HG02870 (cell line): Measurements from ENCODE around the gene HPGD.

Experiments
- ATAC-seq: cut with Tn5 transposase; IDR thresholded peaks from one replicate; pipeline ENCODE4 v1.9.1; 2021; ENCODE audit warnings: mild to moderate bottlenecking, moderate library complexity; ENCODE audit not compliant: unreplicated experiment

The HPGD gene

DNA sequence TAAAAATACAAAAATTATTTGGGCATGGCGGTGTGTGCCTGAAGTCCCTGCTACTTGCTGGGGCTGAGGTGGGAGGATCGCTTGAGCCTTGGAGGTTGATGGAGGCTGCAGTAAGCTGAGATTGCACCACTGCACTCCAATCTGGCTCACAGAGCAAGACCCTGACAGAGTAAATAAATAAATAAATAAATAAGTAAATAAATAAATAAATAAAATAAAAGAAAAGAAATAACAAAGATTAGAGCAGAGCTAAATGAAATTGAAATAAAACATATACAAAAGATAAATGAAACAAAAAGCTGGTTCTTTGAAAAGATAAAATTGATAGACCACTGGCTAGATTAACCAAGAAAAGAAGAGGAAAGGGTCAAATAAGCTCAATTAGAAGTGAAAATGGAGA, 43.1 kb downstream of the HPGD start:
- ATAC-seq: no peak

DNA sequence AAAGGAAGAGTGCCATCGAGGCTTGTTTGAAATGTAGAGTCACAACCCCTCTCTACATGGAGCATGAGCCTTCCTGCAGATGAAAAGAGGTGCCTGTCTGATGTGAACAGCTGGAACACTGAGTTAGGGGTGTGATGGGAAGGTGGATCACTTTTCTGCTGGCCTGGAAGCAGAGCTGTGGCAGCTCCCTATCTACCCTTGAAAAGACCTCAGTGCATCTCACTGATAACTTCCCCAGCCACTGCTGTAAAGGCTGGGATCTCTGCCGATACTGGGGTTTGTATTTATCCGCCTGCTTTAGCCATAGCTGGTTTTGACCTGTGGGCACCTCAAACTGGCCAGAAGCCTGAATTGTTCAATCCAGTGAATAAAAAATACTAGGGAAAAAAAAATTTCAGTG, 46.8 kb downstream of the HPGD start:
- no peak for ATAC-seq

DNA sequence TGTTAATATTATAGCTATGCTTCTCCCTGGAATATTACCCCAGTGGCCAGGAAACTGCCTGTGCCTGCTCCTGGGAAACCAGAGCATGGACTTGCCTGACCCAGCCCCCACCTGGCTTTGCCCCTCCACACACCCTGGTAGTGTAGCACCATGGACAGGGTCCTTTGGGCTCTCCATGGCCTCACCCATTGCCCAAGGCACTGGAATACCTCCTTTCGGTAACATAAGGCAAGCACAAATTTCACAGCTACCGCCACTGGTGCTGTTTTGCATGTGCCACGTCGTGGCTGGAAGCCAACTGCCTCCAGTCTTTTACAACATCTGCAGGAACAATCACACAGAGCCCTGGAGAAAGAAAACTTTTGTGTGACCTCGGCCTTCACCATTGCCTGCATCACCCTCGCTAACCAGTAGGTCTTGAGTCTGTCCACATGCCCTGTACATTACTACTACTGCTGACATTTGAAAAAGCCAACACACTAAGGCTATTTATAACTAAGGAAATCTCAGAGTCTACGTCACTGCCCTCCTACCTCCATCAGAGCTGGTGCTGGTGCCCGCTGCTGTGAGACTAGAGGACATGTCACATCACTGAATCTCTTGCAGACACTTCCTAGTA, 47.7 kb downstream of the HPGD start:
- no peak for ATAC-seq

DNA sequence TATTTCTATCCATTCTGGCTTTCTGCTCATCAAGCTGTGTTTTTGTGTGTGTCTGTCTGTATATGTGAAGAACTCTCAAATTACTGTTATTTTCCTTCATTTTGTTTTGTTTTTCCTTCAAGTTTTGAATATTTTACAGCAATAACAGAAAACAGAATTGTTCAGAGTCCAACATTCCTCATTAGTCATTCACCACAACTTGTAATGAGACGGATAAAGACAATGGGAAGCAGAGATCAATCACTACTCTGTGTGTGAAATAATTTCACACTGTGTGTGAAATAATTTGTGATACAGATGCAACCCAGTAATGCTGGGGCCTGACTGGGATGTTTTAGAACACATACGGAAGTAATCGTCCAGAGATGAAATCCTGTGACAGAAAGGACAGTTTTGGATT, 55.2 kb downstream of the HPGD start:
- no peak for ATAC-seq

DNA sequence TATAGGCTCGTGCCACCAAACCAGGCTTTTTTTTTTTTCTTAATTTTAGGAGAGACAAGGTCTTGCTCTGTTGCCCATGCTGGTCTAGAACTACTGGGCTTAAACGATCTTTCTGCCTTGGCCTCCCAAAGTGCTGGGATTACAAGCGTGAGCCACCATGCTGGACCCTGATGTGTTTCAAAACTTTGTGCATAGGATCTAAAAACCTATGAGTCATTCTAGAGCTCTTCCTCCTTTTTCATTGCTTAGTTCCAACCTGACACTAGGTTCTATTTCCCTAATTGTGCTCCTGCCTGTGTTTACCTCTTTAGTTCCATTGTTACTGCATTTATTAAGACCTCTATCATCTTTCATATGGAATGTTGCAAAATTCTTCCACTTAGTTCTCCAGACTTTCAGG, 57.3 kb downstream of the HPGD start:
- ATAC-seq: no peak

DNA sequence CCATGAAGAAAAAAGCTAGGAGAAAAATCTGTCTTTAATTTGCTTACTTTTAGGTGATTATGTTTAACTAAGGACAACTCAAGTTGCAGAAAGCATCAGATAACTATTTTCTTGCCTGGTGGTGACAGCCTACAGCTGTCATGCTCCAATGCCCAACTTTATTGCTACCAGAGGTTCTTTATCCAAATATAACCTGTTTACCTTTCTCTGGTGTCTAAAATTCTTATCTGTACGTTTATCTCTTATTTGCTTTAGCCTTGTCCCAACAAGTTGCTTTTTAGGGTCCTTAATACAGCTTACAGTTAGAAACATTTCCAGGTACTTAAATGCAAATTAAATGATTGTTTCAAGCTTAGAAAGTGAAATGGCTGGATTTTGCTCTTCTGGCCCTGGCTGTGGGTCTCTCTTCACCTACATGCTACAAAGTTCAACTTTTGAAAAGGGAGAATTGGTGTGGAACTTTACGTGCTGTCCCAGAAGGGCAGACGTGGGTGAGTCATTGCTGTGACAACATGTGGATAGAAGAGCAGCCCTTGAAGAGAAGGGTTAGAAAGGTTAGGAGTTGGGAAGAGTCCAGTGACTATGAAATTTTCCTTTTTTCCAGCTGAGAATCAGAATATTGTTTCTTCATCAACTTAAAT, 60.7 kb downstream of the HPGD start:
- no peak for ATAC-seq

DNA sequence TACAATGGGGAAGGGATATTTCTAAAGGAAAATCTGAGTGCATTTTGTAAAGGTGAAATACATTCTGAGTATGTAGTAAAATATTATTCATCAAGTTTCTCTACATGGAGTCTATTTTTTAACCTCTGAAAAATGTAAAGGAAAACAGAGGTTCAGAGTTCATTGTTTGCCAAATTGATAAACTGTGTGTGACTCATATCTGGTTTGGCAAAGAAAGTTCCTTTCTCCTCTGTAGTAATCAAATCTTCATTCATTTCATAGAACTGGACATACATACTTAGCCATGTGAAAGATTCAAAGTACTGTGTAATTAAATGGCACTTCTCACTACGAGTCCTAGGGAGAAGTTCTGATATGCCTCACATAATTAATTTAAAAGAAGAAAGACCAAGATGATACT, 61.6 kb downstream of the HPGD start:
- ATAC-seq: no peak

DNA sequence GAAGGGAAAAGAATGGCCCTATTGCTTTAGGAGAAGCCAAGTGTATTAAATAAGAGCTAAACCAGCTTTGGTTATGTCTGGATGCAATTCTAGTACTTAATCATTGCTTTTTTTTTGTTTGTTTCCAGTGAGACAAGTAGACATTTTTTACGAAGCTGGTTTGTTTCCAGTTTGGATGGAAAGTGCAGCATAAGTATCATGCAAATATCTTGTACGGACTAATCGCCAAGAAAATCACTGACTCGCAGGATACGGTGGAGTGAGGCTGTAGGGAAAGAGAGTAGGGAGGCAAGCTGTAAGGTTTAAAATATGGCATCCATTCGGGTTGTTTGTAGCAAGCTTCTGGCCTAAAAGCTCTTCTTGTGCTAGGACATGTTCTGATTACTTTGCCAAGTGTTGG, 64.8 kb downstream of the HPGD start:
- no peak for ATAC-seq

DNA sequence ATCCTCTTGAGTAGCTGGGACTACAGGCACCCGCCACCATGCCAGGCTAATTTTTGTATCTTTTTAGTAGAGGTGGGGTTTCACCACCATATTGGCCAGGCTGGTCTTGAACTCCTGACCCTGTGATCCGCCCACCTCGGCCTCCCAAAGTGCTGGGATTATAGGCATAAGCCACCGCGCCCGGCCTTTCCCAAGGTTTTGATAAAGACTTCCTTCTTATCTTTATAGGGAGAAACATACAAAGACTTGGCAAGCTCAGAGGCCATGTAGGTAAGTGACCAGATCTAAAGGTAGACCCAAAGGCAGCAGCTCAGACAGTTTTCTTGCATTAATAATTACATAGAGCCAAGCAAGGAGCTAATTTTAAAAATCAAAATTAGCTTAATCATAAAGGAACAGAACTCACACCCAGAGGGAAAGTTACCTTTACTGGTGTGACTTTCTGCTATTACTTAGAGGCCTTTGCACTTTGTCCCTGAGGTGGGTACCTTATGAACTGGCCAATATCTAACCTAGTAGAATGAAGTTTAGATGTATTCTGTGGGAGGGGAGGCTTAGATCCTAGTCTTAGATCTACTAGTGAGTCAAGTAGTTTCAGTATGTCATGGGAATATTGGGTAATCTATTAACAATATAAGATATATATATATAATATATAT, 67.3 kb downstream of the HPGD start:
- no peak for ATAC-seq

DNA sequence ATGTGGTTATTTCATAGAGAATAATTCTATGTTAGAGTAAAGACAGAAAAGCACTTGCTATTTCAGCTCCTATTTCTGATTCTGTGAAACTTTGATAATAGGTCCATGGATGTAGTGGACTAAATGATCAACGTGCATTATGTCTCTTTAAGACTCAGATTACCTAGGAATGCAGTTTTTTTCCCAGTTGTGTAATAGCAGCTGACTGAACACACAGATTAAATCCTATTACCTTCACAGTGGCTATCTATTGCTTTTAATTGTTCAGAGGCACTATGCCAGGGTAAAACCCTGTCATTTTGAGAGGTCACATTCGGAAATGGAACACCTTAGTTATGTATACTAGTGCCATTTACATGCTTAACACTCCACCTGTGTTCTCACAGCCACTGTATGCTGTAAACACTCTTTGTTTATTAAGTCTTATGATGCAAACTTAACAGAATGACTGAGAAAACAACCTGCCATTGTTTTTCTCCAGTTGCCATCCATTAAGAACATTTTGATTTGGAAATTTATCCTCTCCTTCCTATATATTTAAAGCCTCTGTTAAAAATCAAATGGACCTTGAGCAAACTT, 70.5 kb downstream of the HPGD start:
- ATAC-seq: no peak

DNA sequence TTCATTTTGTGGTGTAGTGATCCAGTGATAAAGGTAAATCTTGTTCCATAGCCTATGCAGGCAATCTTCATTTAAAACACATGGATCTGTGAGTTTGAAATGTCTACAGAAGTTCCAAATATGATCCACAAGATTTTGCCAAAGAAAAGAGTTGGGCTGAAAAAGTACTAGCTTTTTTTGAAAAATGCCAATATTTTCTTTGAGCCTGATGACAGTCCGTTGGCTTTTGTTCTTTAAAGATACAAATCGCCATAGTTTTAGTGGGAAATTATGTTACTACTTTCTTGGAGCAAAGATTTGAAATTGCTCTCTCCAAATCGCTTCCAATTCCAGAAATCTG, 71.5 kb downstream of the HPGD start:
- no peak for ATAC-seq

DNA sequence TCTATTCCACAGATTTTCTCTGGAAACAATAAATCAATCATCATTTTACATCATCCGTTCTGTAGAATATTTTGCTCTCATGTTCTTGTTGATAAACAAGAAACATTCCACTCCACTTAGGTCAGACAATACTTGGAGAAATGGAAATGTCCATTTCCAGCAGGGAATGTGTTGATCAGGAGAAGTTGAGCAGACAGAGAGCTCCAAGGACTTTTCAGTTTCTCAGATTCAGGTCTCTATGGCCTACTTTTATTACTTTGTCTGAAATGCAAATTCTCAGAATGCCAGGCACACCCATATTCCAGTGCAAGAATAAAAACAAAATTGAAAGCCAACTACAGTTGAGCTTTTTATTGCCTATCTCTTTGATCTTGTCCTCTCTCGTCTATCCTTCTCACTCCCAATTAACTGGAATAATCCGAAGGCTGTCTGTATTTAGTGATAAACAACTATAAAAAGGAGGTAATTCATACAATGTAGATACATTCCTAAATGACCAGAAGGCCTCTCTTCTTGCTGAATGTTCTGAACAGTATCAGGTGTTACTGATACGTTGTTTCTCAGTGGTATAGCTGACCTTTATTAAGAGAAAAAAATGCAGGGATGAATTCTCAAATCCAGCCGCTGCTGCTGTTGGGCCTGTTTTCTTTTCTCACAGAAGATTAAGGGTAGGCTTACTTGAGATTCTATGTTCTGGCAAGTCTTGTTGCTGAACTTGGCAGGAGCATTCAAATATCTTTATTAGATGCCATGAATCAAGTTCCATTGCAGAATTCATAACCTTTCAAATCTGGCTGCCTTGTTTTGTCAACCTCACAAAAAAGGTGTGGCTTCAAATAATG, 72.1 kb downstream of the HPGD start:
- ATAC-seq: no peak

DNA sequence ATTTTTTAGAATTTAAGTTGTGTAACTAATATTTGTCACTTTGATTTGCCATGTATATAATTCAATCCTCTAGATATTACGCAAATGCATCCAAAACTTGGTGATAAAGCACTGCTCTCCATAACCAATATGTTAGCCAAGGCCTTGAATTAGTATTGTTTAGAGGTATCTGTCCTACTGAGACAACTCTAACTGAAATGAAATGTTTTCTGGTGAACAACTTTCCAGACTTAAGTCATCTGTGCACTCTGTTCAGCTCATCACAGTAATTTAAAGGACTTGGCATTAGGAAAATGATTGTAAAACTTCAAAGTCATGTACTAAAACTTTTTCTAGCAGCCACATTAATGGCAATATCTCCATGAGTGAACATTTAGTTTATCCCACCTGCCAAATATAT, 73.1 kb downstream of the HPGD start:
- ATAC-seq: no peak

DNA sequence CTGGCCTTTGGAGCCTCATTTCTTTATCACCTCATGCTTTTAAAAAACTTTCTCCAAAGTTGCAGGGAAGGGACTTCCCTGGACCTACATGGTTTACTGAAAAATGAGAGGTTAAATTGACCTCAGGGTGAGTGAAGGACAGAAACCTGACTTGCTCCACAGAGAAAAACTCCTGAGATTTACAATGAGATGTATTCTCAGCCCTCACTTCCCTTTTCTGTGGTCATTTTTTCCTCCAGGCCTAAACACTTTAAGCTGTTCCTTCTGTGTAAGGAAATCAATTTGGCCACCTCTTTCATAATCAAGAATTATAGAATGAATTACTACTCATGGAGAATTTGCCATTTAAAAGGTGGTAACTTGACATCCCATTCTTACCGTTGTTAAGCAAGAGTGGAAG, 77.9 kb downstream of the HPGD start:
- no peak for ATAC-seq
